ENCODE data around the gene C1QTNF1. TPM values are rescaled to one million over a fixed set of nuclear protein-coding genes. Genes with fewer than 3 reads are reported as not detected.

C1QTNF1 gene
- total and polyA plus RNA-seq, 4 donors, result 7.4 to 84.5 (median 30.0) TPM

GRCh38 chr17:79053251-79053925 is 29.4 kb downstream of the C1QTNF1 start:
- no peak overlapping the region for H3K4me3 ChIP-seq
- no peak for DNase-seq
- peaks cover 0 to 6% (median 0%) of the 10 kb centered on the region in 4 donors for H3K9me3 ChIP-seq (ENCODE audit: control insufficient read depth in 4 of 4, insufficient read depth in 3 of 4, low read length in 3 of 4)
- no peak for ATAC-seq (ENCODE audit: insufficient read depth, low FRiP score)
- H3K27ac ChIP-seq (ENCODE audit: low read depth in 1 of 2, low read length in 1 of 2), result peak overlapping the region in 1 of 2 donors; percentile 34
- 78 to 79% methylated on average over 2 of the region's 2 CpGs for WGBS, 2 donors
- H3K9ac ChIP-seq (ENCODE audit: insufficient read depth in 1 of 2, low read length in 2 of 2), result no peak overlapping the region
- H3K36me3 ChIP-seq (ENCODE audit: control insufficient read depth in 4 of 4, insufficient read depth in 4 of 4, low read length in 4 of 4), result no peaks in the 10 kb centered on the region
- peaks cover 0 to 3% (median 0%) of the 10 kb centered on the region in 5 donors for H3K4me1 ChIP-seq (ENCODE audit: control insufficient read depth in 5 of 5, insufficient read depth in 5 of 5, low read length in 5 of 5)
- H3K27me3 ChIP-seq (ENCODE audit: control insufficient read depth in 3 of 3, insufficient read depth in 3 of 3, low read length in 2 of 3), result no peaks in the 10 kb centered on the region
- TF ChIP-seq, protein P1, sequence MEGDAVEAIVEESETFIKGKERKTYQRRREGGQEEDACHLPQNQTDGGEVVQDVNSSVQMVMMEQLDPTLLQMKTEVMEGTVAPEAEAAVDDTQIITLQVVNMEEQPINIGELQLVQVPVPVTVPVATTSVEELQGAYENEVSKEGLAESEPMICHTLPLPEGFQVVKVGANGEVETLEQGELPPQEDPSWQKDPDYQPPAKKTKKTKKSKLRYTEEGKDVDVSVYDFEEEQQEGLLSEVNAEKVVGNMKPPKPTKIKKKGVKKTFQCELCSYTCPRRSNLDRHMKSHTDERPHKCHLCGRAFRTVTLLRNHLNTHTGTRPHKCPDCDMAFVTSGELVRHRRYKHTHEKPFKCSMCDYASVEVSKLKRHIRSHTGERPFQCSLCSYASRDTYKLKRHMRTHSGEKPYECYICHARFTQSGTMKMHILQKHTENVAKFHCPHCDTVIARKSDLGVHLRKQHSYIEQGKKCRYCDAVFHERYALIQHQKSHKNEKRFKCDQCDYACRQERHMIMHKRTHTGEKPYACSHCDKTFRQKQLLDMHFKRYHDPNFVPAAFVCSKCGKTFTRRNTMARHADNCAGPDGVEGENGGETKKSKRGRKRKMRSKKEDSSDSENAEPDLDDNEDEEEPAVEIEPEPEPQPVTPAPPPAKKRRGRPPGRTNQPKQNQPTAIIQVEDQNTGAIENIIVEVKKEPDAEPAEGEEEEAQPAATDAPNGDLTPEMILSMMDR (IDR thresholded peaks at IDR 0.05; ENCODE audit: control extremely low read depth, extremely low read depth), result no peak

DNA sequence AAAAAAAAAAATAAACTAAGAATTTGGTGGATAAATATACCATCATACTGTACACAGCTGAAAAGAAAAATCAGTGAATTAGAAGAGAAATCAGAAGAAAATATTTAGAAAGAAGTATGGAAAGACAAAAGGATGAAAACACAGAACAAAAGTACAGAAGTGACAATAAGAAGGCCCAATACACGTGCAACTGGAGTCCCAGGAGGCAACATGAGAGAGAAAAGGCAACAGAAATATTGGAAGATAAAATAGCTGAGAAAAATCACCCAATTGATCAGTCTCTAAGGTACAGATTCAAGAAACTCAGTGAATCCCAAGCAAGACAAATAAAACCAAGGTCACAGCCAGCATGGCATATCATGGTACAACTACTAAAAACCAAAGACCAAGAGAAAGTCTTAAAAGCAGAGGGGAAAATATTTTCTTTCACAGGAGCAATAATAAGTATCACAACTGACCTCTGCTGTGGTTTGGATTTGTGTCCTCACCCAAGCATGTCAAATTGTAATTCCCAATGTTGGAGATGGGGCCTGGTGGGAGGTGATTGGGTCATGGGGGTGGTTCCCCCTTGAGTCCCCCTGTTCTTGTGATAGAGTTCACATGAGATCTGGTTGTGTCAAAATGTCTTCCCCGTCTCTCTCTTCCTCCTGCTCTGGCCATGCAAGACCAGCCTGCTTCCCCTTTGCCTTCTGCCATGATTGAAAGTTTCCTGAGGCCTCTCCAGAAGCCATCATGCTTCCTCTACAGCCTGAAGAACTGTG is 30.4 kb downstream of the C1QTNF1 start:
- Histone ChIP-seq H3K4me3 (no peak overlapping the region), H3K4me1 (ENCODE audit: control insufficient read depth in 5 of 5, insufficient read depth in 5 of 5, low read length in 5 of 5) (peaks cover 0 to 3% (median 0%) of the 10 kb centered on the region in 5 donors), H3K9ac (ENCODE audit: insufficient read depth in 1 of 2, low read length in 2 of 2) (no peak overlapping the region), H3K27ac (ENCODE audit: low read depth in 1 of 2, low read length in 1 of 2) (peak overlapping the region in 1 of 2 donors; percentile 13), H3K9me3 (ENCODE audit: control insufficient read depth in 4 of 4, insufficient read depth in 3 of 4, low read length in 3 of 4) (peaks cover 0 to 6% (median 0%) of the 10 kb centered on the region in 4 donors), H3K27me3 (ENCODE audit: control insufficient read depth in 3 of 3, insufficient read depth in 3 of 3, low read length in 2 of 3) (no peaks in the 10 kb centered on the region), H3K36me3 (ENCODE audit: control insufficient read depth in 4 of 4, insufficient read depth in 4 of 4, low read length in 4 of 4) (no peaks in the 10 kb centered on the region)
- DNase-seq, result no peak
- ATAC-seq (ENCODE audit: insufficient read depth, low FRiP score), result no peak
- WGBS, 2 donors, result 54 to 77% methylated on average over 2 of the region's 2 CpGs
- TF ChIP-seq, protein P1 (IDR thresholded peaks at IDR 0.05; ENCODE audit: control extremely low read depth, extremely low read depth), result no peak

GRCh38 chr17:79055197-79055596 is 31.2 kb downstream of the C1QTNF1 start:
- DNase-seq, result no peak
- Histone ChIP-seq H3K27ac (ENCODE audit: low read depth in 1 of 2, low read length in 1 of 2) (no peak overlapping the region), H3K4me1 (ENCODE audit: control insufficient read depth in 5 of 5, insufficient read depth in 5 of 5, low read length in 5 of 5) (peaks cover 0 to 3% (median 0%) of the 10 kb centered on the region in 5 donors), H3K27me3 (ENCODE audit: control insufficient read depth in 3 of 3, insufficient read depth in 3 of 3, low read length in 2 of 3) (no peaks in the 10 kb centered on the region), H3K9ac (ENCODE audit: insufficient read depth in 1 of 2, low read length in 2 of 2) (no peak overlapping the region), H3K4me3 (no peak overlapping the region), H3K36me3 (ENCODE audit: control insufficient read depth in 4 of 4, insufficient read depth in 4 of 4, low read length in 4 of 4) (no peaks in the 10 kb centered on the region), H3K9me3 (ENCODE audit: control insufficient read depth in 4 of 4, insufficient read depth in 3 of 4, low read length in 3 of 4) (peaks cover 0 to 6% (median 0%) of the 10 kb centered on the region in 4 donors)
- TF ChIP-seq, protein P1 (IDR thresholded peaks at IDR 0.05; ENCODE audit: control extremely low read depth, extremely low read depth), result no peak
- 93 to 96% methylated on average over 5 of the region's 5 CpGs for WGBS, 2 donors
- ATAC-seq (ENCODE audit: insufficient read depth, low FRiP score), result no peak
